Chondrocyte (in vitro differentiated cells): Measurements from ENCODE around the gene DNAJB7. TPM values are rescaled to one million over a fixed set of nuclear protein-coding genes. Genes with fewer than 3 reads are reported as not detected.

ENCODE experiments used
- DNase-seq: peaks from one replicate; pipeline ENCODE4 v3.0.0; 2021; ENCODE audit warnings: mixed read lengths, low spot score
- H3K27ac Mint-ChIP-seq: one replicate; pipeline ENCODE4 v1.8.0; 2021; ENCODE audit warnings: mild to moderate bottlenecking, moderate library complexity, mixed read lengths; ENCODE audit not compliant: unreplicated experiment
- H3K27me3 Mint-ChIP-seq: 2 replicates; pipeline ENCODE4 v1.8.0; 2021; ENCODE audit warnings: low read depth, mixed read lengths
- H3K36me3 Mint-ChIP-seq: 2 replicates; pipeline ENCODE4 v1.8.0; 2021; ENCODE audit warnings: low read depth, mixed read lengths
- H3K4me1 Mint-ChIP-seq: 2 replicates; pipeline ENCODE4 v1.8.0; 2021; ENCODE audit warnings: low read depth, mild to moderate bottlenecking, mixed read lengths
- H3K4me3 Mint-ChIP-seq: one replicate; pipeline ENCODE4 v1.8.0; 2021; ENCODE audit warnings: mild to moderate bottlenecking, moderate library complexity, mixed read lengths; ENCODE audit not compliant: unreplicated experiment
- H3K9me3 Mint-ChIP-seq: 2 replicates; pipeline ENCODE4 v1.8.0; 2021; ENCODE audit warnings: low read depth, mixed read lengths
- CTCF ChIP-seq: fragments of 200-600 bp; sonication (generic); IDR thresholded peaks from 2 replicates; pipeline ENCODE4 v1.5.0; 2021; ENCODE audit warnings: antibody characterized with exemption, mild to moderate bottlenecking, moderate library complexity
- microRNA-seq: library from miRNA; unstranded; fragments of <30 nt; microRNA quantifications from one replicate; pipeline ENCODE4 v1.2.0, GENCODE V29; 2020; ENCODE audit warnings: borderline number of aligned reads
- total RNA-seq: library from RNA; stranded (reverse); gene quantifications from 3 replicates; pipeline ENCODE4 v1.2.1, GENCODE V29; 2021

DNAJB7 gene
- total RNA-seq, 1 donor from 2014 or later, result not detected

GRCh38 chr22:40813912-40814315 is 48.0 kb downstream of the DNAJB7 start:
- no peaks in the 10 kb centered on the region for H3K9me3 Mint-ChIP-seq
- no peak for DNase-seq
- H3K36me3 Mint-ChIP-seq, result no peaks in the 10 kb centered on the region
- H3K27ac Mint-ChIP-seq, result no peak overlapping the region
- no peak overlapping the region for H3K4me3 Mint-ChIP-seq
- TF ChIP-seq CTCF, result no peak
- H3K27me3 Mint-ChIP-seq, result no peaks in the 10 kb centered on the region
- H3K4me1 Mint-ChIP-seq, result peaks cover 24% of the 10 kb centered on the region

Small RNA genes lying within 50 kb of the gene (microRNA-seq; reads per million reads assigned to microRNA genes)
- not detected for gene MIR4766

Other genes with a start within 250 kb of the DNAJB7 start
- gene MRTFA, start 225.4 kb downstream of the DNAJB7 start, total RNA-seq, result 58.2 to 69.8 TPM (median 65.3 TPM) in 3 replicates
- 0.17 to 0.38 TPM in 2 of 3 replicates, not detected in the other for gene MCHR1, start 182.6 kb downstream of the DNAJB7 start, total RNA-seq
- gene SLC25A17, start 42.8 kb downstream of the DNAJB7 start, total RNA-seq, result 17.4 to 19.2 TPM (median 18.5 TPM) in 3 replicates
- 187 to 229 TPM (median 207 TPM) in 3 replicates for gene ST13, start 5.5 kb downstream of the DNAJB7 start, total RNA-seq
- 14.7 to 24.6 TPM (median 15.3 TPM) in 3 replicates for gene XPNPEP3, start 5.0 kb downstream of the DNAJB7 start, total RNA-seq
- gene RBX1, start 89.3 kb upstream of the DNAJB7 start, total RNA-seq, result 54.8 to 64.3 TPM (median 57.7 TPM) in 3 replicates
- 53.1 to 58.1 TPM (median 57.8 TPM) in 3 replicates for gene EP300, start 230.5 kb upstream of the DNAJB7 start, total RNA-seq